Ishikawa (cell line): ENCODE results near the gene NAAA.

Source experiments
- CREB1 ChIP-seq: IDR thresholded peaks from 2 replicates; pipeline ENCODE4 v1.6.1; 2012; ENCODE audit warnings: low read depth
- EGR1 ChIP-seq: IDR thresholded peaks from 2 replicates; pipeline ENCODE4 v1.6.1; 2012
- EP300 ChIP-seq: IDR thresholded peaks from 2 replicates; pipeline ENCODE4 v1.6.1; 2012; ENCODE audit warnings: borderline replicate concordance
- FOXM1 ChIP-seq: IDR thresholded peaks from 2 replicates; pipeline ENCODE4 v1.6.1; 2012; ENCODE audit warnings: low read depth, borderline replicate concordance
- MAX ChIP-seq: IDR thresholded peaks from 2 replicates; pipeline ENCODE4 v1.6.1; 2012
- NFIC ChIP-seq: IDR thresholded peaks from 2 replicates; pipeline ENCODE4 v1.6.1; 2012
- RAD21 ChIP-seq: IDR thresholded peaks from 2 replicates; pipeline ENCODE4 v1.6.1; 2012; ENCODE audit warnings: low read depth
- TAF1 ChIP-seq: IDR thresholded peaks from 2 replicates; pipeline ENCODE4 v1.6.1; 2012; ENCODE audit warnings: low read depth, mild to moderate bottlenecking
- TEAD4 ChIP-seq: IDR thresholded peaks from 2 replicates; pipeline ENCODE4 v1.6.1; 2012
- YY1 ChIP-seq: IDR thresholded peaks from 2 replicates; pipeline ENCODE4 v1.6.1; 2012; ENCODE audit warnings: low read depth
- ZBTB7A ChIP-seq: IDR thresholded peaks from 2 replicates; pipeline ENCODE4 v1.6.1; 2012; ENCODE audit warnings: low read depth

- no peak for TF ChIP-seq TAF1
- no peak for TF ChIP-seq RAD21
- TF ChIP-seq FOXM1 = no peak
- peak; percentile 11; the same call in 1 of the 2 replicates for TF ChIP-seq MAX
- no peak for TF ChIP-seq EP300
- TF ChIP-seq YY1 = no peak
- TF ChIP-seq ZBTB7A = no peak
- TF ChIP-seq CREB1 = no peak
- no peak for TF ChIP-seq NFIC
- TF ChIP-seq TEAD4 = no peak
- TF ChIP-seq EGR1 = no peak
Observed at GRCh38 chr4:75940692-75941253, at the start of gene NAAA.
